H9 (cell line): ENCODE measurements around the gene DKK3. TPM values are rescaled to one million over a fixed set of nuclear protein-coding genes. Genes with fewer than 3 reads are reported as not detected.

Source experiments
- DNase-seq: peaks from one replicate; pipeline ENCODE4 v3.0.0-alpha.2; 2017
- H2AFZ ChIP-seq: one replicate; pipeline ENCODE4 v1.6.1; 2013; ENCODE audit warnings: mild to moderate bottlenecking, low read length, control low read depth, moderate library complexity
- H2AK5ac ChIP-seq: 2 replicates; pipeline ENCODE4 v1.6.1; 2013; ENCODE audit warnings: low read length, control low read depth, mixed read lengths; ENCODE audit not compliant: insufficient read length
- H2BK120ac ChIP-seq: one replicate; pipeline ENCODE4 v1.6.1; 2013; ENCODE audit warnings: low read depth, mild to moderate bottlenecking, low read length, control low read depth, inconsistent platforms; ENCODE audit not compliant: poor library complexity, severe bottlenecking
- H2BK12ac ChIP-seq: 2 replicates; pipeline ENCODE4 v1.6.1; 2013; ENCODE audit warnings: low read length, control low read depth, mixed read lengths, low read depth; ENCODE audit not compliant: insufficient read length
- H2BK15ac ChIP-seq: 2 replicates; pipeline ENCODE4 v1.6.1; 2013; ENCODE audit warnings: low read depth, low read length, control low read depth
- H2BK20ac ChIP-seq: one replicate; pipeline ENCODE4 v1.6.1; 2013; ENCODE audit warnings: low read depth, mild to moderate bottlenecking, low read length, control low read depth, inconsistent platforms; ENCODE audit not compliant: poor library complexity, severe bottlenecking
- H2BK5ac ChIP-seq: 2 replicates; pipeline ENCODE4 v1.6.1; 2013; ENCODE audit warnings: low read length, control low read depth, mixed read lengths; ENCODE audit not compliant: insufficient read length
- H3K14ac ChIP-seq: 2 replicates; pipeline ENCODE4 v1.6.1; 2013; ENCODE audit warnings: low read length, control low read depth; ENCODE audit not compliant: insufficient read depth
- H3K18ac ChIP-seq: 2 replicates; pipeline ENCODE4 v1.6.1; 2013; ENCODE audit warnings: low read depth, mild to moderate bottlenecking, mixed read lengths, low read length, control low read depth; ENCODE audit not compliant: insufficient read length
- H3K23ac ChIP-seq: 2 replicates; pipeline ENCODE4 v1.6.1; 2013; ENCODE audit warnings: low read length, control low read depth, mixed read lengths, low read depth; ENCODE audit not compliant: insufficient read length
- H3K23me2 ChIP-seq: 2 replicates; pipeline ENCODE4 v1.6.1; 2013; ENCODE audit warnings: low read depth, mild to moderate bottlenecking, mixed read lengths, low read length, control low read depth; ENCODE audit not compliant: insufficient read length, poor library complexity, severe bottlenecking
- H3K27ac ChIP-seq: 2 replicates; pipeline ENCODE4 v1.5.1; 2013; ENCODE audit warnings: low read length, control low read depth, mixed read lengths, low read depth; ENCODE audit not compliant: insufficient read length
- H3K27me3 ChIP-seq: 2 replicates; pipeline ENCODE4 v1.6.1; 2013; ENCODE audit warnings: low read length, control low read depth, inconsistent platforms; ENCODE audit not compliant: insufficient read depth
- H3K4ac ChIP-seq: 2 replicates; pipeline ENCODE4 v1.6.1; 2013; ENCODE audit warnings: low read depth, mild to moderate bottlenecking, control low read depth, inconsistent platforms, low read length, moderate library complexity
- H3K4me1 ChIP-seq: 2 replicates; pipeline ENCODE4 v1.6.1; 2013; ENCODE audit warnings: low read length, control low read depth, inconsistent platforms; ENCODE audit not compliant: insufficient read depth
- H3K4me2 ChIP-seq: 2 replicates; pipeline ENCODE4 v1.6.1; 2013; ENCODE audit warnings: low read length, control low read depth, mixed read lengths; ENCODE audit not compliant: insufficient read length, insufficient read depth
- H3K56ac ChIP-seq: 2 replicates; pipeline ENCODE4 v1.6.1; 2013; ENCODE audit warnings: low read depth, mild to moderate bottlenecking, mixed read lengths, low read length, control low read depth; ENCODE audit not compliant: insufficient read length
- H3K79me1 ChIP-seq: 2 replicates; pipeline ENCODE4 v1.6.1; 2013; ENCODE audit warnings: low read depth, mild to moderate bottlenecking, moderate library complexity, low read length, control low read depth, inconsistent platforms; ENCODE audit not compliant: insufficient read depth, poor library complexity, severe bottlenecking
- H3K79me2 ChIP-seq: 2 replicates; pipeline ENCODE4 v1.6.1; 2013; ENCODE audit warnings: low read length, control low read depth, inconsistent platforms; ENCODE audit not compliant: insufficient read depth
- H3K9ac ChIP-seq: 2 replicates; pipeline ENCODE4 v1.6.1; 2013; ENCODE audit warnings: low read length, control low read depth, mixed read lengths; ENCODE audit not compliant: insufficient read length; ENCODE audit errors: extremely low read depth
- H3K9me3 ChIP-seq: one replicate; pipeline ENCODE4 v1.6.1; 2013; ENCODE audit warnings: low read depth, low read length, inconsistent platforms; ENCODE audit not compliant: control insufficient read depth
- H3T11ph ChIP-seq: one replicate; pipeline ENCODE4 v1.6.1; 2013; ENCODE audit warnings: mild to moderate bottlenecking, low read length, control low read depth, inconsistent platforms
- H4K20me1 ChIP-seq: one replicate; pipeline ENCODE4 v1.6.1; 2013; ENCODE audit not compliant: control insufficient read depth, insufficient read length, insufficient read depth
- H4K5ac ChIP-seq: 2 replicates; pipeline ENCODE4 v1.6.1; 2013; ENCODE audit warnings: low read depth, mild to moderate bottlenecking, mixed read lengths, low read length, control low read depth; ENCODE audit not compliant: insufficient read length
- H4K8ac ChIP-seq: replicated peaks from 2 replicates; pipeline ENCODE4 v1.6.1; 2013; ENCODE audit warnings: low read length, control low read depth, mixed read lengths, low read depth; ENCODE audit not compliant: insufficient read length
- H4K91ac ChIP-seq: 2 replicates; pipeline ENCODE4 v1.6.1; 2013; ENCODE audit warnings: low read depth, mild to moderate bottlenecking, moderate library complexity, mixed read lengths, low read length, control low read depth; ENCODE audit not compliant: insufficient read length
- H3K27ac Mint-ChIP-seq, 3 experiments: 2 replicates in 2 of 3; 3 replicates in 1 of 3; pipeline ENCODE4 v1.8.0; 2020 to 2021; ENCODE audit warnings: mixed read lengths in 3 of 3, mild to moderate bottlenecking in 1 of 3, moderate library complexity in 1 of 3
- H3K27me3 Mint-ChIP-seq: 2 replicates; pipeline ENCODE4 v1.8.0; 2021; ENCODE audit warnings: low read depth, mild to moderate bottlenecking, moderate library complexity, mixed read lengths
- H3K36me3 Mint-ChIP-seq, 3 experiments: 2 replicates in 2 of 3; 3 replicates in 1 of 3; pipeline ENCODE4 v1.8.0; 2020 to 2021; ENCODE audit warnings: low read depth in 3 of 3, mixed read lengths in 3 of 3; ENCODE audit not compliant: insufficient read depth in 1 of 3
- H3K4me1 Mint-ChIP-seq, 2 experiments: 2 replicates each; pipeline ENCODE4 v1.8.0; 2020; ENCODE audit warnings: mixed read lengths in 2 of 2
- H3K4me3 Mint-ChIP-seq, 2 experiments: 2 replicates in 1 of 2; 3 replicates in 1 of 2; pipeline ENCODE4 v1.8.0; 2020 to 2021; ENCODE audit warnings: mild to moderate bottlenecking in 2 of 2, mixed read lengths in 2 of 2, moderate library complexity in 1 of 2
- H3K9me3 Mint-ChIP-seq, 2 experiments: 2 replicates in 1 of 2; 3 replicates in 1 of 2; pipeline ENCODE4 v1.8.0; 2020; ENCODE audit warnings: mild to moderate bottlenecking in 2 of 2, mixed read lengths in 2 of 2, moderate library complexity in 1 of 2
- CTCF ChIP-seq: fragments of 200-600 bp; sonication (generic); conservative IDR thresholded peaks from 3 replicates; pipeline ENCODE4 v1.8.0; 2021; ENCODE audit warnings: antibody characterized with exemption, mild to moderate bottlenecking
- WGBS: extraction: QIAGEN DNeasy Blood & Tissue Kit; methylation state at CpG from one replicate; pipeline ENCODE4 v1.1.7; 2013; ENCODE audit warnings: missing lambda C conversion rate, low lambda C conversion rate, mixed read lengths; ENCODE audit not compliant: insufficient read length; ENCODE audit errors: extremely low coverage; 5-methylcytosine and 5-hydroxymethylcytosine counted together
- total RNA-seq: library from RNA; stranded (reverse); gene quantifications from 2 replicates; pipeline ENCODE4 v1.2.1, GENCODE V29; 2021

The DKK3 gene
- total RNA-seq, 1 experiment from 2014 or later = 17.1 TPM

GRCh38 chr11:12043959-12044791 lies 35.7 kb upstream of the DKK3 start:
- H3K27ac Mint-ChIP-seq = peak overlapping the region in 2 of 3 experiments; percentile 41 to 63; a peak in 2 of 7 replicates
- Histone ChIP-seq H2BK120ac (no peak overlapping the region), H4K8ac (no peak overlapping the region), H3K23ac (no peak overlapping the region), H2AK5ac (no peak overlapping the region), H3K56ac (no peak overlapping the region), H3K27ac (no peak overlapping the region), H3K4me1 (no peaks in the 10 kb centered on the region), H3T11ph (no peak overlapping the region), H3K79me1 (no peaks in the 10 kb centered on the region), H2BK12ac (no peak overlapping the region), H3K27me3 (no peaks in the 10 kb centered on the region), H3K9ac (no peak overlapping the region), H3K4me2 (no peak overlapping the region), H2AFZ (no peak overlapping the region), H3K23me2 (no peaks in the 10 kb centered on the region), H2BK20ac (no peak overlapping the region), H4K91ac (no peak overlapping the region), H3K79me2 (no peaks in the 10 kb centered on the region), H2BK15ac (no peak overlapping the region), H2BK5ac (no peak overlapping the region), H3K4ac (no peak overlapping the region), H3K18ac (no peak overlapping the region), H4K20me1 (peaks cover 3% of the 10 kb centered on the region), H4K5ac (no peak overlapping the region), H3K9me3 (no peaks in the 10 kb centered on the region), H3K14ac (no peak overlapping the region; the same call in 1 of the 2 replicates)
- H3K9me3 Mint-ChIP-seq = peaks cover 11 to 14% of the 10 kb centered on the region in 2 experiments
- H3K4me3 Mint-ChIP-seq = peak overlapping the region in 1 of 2 experiments; percentile 36; a peak in 1 of 5 replicates
- peak; percentile 79 for DNase-seq
- peaks cover 5% of the 10 kb centered on the region for H3K27me3 Mint-ChIP-seq
- no CpG with 5 or more reads among the region's 14 CpGs for WGBS
- peaks cover 0 to 18% (median 3%) of the 10 kb centered on the region in 3 experiments; a peak in 3 of 7 replicates for H3K36me3 Mint-ChIP-seq
- peak; percentile 94 for TF ChIP-seq CTCF
- H3K4me1 Mint-ChIP-seq = peaks cover 0 to 12% of the 10 kb centered on the region in 2 experiments; a peak in 2 of 4 replicates
